ENCODE data around the gene ABI3BP.

The ABI3BP gene

DNA sequence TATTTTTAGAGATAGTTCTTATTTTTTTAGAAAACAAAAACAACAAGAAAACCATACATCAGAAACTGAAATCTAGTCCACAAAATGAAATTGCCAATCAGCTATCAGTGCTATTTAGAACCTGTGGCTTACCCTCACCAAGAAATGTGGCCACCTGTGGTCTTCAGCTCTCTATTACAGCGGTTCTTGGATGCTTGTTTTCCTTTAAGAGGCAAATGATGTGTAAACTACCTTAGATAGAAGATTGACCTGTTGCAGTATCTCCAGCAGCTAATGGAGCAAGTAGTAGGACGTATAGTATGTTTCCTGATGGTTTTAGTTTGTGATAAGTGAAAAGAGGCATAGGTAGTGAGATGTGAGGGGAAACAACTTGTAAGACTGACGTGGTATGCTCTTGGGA lies 262.7 kb downstream of the ABI3BP start:
- no peak for DNase-seq (ENCODE audit: low read depth in 3 of 3)

DNA sequence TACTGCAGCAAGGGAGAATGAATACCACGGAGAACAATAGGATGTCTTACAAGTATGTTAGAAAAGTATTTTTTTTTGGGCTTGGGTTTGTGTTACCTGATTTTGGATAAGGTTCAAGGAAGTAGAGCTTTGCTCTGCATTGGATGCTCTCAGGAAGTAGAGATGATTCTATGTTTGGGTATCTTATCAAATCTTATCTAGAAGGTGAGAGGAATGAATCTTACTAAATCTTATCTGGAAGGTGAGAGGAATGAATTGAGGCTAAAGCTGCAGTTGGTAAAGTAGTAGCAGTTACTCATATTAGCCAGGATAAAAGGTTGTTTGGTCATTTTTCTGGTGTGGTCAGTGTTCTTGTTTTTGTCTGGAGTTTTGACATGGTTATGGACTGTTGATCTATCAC lies 266.5 kb downstream of the ABI3BP start:
- no peak for DNase-seq (ENCODE audit: low read depth in 3 of 3)

DNA sequence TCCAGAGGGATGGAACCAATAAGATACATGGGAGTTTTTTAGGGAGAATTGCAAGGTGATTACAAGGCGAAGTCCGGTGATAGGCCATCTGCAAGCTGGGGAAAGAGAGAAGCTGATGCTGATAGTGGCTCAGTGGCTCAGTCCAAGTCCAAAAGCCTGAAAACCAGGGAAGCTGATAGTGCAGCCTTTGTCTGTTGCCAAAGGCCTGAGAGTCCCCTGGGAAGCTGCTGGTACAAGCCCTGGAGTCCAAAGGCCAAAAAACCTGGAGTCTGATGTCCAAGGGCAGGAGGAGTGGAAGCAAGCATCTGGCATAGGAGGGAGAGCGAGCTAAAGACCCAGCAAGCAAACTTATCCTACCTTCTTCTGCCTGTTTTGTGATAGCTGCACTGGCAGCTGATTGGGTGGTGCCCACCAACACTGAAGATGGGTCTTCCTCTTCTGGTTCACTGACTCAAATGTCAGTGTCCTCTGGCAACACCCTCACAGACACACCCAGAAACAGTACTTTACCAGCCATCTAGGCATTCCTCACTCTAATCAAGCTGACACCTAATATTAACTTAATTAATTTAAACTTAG lies 267.2 kb downstream of the ABI3BP start:
- DNase-seq (ENCODE audit: low read depth in 3 of 3), result no peak

DNA sequence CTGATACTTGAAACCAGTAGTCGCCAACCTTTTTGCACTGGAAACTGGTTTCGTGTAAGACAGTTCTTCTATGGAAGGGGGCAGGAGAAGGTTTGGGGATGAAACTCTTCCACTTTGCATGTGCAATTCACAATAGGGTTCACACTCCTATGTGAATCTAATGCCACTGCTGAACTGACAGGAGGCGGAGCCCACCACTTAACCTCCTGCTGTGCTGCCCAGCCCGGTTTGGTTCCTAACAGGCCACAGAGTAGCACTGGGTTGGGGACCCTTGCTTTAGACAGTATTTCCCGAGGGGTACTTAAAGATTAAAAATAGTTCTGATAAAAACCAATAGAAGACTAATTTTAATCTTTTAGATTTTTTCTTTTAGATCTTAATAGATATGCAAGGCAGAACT lies 272.8 kb downstream of the ABI3BP start:
- DNase-seq (ENCODE audit: low read depth in 3 of 3), result no peak

DNA sequence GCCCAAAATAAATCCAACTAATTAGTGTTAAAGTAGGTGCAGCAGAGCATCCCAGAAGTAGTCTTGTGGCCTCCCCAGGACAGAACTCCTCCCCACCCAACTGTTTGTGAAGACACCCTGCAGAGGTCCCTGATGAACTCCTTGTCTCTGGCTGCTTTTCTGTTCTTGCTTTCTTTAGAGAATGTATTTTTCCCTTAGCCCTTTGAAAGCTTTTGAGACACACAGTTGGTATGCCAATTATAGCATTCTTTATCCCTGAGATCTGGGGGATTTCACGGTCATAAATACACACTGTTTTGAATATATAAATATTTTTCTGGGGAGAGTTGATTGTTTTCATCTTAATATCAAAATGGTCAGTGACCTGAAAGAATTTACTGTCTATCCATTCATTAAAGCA lies 274.1 kb downstream of the ABI3BP start:
- DNase-seq (ENCODE audit: low read depth in 3 of 3), result no peak

DNA sequence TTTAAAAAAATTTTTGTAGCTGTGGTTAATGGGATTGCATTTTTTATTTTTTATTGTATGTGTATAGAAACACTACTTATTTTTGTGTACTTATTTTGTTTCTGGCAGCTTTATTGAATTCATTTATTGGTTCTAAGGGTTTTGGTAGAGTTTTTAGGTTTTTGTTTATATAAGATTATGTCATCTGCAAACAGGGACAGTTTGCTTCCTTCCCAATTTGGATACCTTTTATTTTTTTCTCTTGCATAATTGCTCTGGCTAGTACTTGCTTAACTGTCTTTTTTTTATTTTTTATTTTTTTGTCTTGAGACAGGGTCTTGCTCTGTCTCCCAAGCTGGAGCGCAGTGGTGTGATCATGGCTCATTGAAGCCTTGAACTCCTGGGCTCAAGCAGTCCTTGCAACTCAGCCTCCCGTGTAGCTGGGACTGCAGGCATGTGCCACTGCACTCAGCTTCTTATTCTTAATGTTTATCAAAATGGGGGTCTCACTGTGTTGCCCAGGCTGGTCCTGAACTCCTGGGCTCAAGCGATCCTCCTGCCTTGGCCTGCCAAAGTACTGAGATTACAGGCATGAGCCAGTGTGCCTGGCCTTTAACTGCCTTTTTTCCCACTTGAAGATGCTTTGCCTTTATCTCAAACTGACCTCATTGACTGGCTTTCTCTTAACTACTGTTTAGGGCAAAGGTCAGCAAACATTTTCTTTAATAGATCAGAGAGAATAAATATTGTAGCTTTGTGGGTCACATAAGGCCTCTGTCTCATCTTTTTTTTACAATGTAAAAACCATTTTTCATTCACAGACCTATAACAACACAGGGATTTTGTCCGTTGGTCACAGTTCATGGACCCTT lies 275.4 kb downstream of the ABI3BP start:
- DNase-seq (ENCODE audit: low read depth in 3 of 3), result no peak

DNA sequence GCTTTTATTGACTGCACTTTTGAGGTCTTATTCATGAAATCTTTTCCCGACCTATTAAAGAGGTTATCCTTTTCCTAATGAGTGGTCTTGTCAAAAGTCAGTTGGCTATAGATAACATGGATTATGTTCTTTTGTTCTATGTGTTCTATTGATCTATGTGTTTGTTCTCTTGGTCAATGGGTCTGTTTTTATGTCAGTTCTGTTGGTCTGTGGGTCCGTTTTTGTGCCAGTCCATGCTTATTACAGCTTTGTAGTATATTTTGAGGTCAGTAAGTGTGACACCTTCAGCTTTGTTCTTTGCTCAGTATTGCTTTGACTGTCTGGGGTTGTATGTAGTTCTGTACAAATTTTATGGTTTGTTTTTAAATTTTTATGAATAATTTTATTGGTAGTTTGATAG lies 276.2 kb downstream of the ABI3BP start:
- DNase-seq (ENCODE audit: low read depth in 3 of 3), result no peak

DNA sequence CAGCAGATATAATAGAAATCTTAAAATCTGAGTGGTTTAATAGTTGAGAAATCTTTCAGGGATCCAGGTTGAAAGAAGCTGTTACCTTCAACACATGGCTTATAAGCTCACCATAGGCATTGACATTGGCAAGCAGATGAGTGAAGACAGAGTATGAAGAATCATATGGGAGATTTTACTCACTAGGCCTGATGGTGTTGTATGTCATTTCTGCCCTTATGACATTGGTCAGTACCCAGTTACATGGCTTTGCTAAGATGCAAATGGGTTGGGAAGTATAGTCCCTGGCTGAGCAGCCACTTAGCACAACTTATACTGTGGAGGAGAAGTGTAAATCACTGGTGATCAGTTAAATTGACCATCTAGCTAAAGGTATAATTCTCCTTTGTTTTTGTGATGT lies 278.0 kb downstream of the ABI3BP start:
- DNase-seq (ENCODE audit: low read depth in 3 of 3), result no peak

DNA sequence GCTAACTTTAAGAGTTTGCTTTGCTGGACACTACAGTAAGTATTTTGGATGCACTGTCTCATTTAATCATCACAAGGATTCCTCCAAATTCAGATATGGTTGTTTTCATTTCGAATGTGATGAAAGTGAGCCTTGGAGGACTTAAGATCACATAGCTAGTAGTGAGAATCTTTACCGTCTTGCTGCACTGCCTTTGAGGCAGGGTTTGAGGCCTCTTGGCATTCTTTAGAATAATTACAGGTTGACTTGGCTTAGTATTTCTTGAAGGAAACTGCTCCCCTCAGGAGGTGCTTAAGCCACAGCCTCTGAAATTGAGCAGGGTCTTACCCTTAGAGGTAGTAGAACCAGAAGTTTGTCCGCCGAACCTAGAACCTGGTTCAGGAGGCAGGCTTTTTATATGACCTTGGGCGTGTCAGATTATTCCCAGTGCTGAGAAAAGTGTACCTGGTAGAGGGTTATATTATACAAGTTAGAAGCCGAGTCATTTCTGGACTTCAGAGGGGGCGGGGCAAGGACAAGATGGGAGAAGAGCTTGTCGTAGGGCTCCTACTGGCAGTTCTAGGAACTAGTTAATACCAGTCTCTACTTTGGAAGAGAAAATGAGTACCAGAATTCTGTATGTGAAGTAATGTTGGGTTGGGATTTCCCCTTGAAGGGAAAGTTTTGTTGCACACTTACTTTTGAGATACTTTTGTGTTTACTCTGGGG lies 282.8 kb downstream of the ABI3BP start:
- peak; percentile 24 to 48 (median 32) for DNase-seq (ENCODE audit: low read depth in 3 of 3)

DNA sequence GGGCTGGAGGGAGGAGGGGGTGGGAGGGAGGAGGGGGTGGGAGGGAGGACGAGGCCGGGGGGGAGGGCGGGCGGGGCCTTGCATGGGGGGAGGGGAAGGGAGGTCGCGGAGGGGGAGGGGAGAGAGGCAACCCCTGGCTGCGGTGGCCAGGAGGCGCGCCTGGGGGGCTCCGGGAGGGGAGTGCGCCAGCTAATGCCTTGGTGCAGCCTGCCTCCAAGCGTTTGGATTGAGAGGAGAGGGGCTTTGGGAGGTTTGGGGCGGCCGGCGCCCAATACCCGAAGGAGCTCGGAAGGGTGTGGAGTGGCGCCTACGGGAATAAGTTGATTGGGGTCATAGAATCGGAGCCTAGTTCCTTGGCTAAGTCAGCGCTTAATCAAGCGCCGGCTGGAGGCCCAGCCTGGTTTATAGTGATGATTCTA lies 283.4 kb downstream of the ABI3BP start:
- DNase-seq (ENCODE audit: low read depth in 3 of 3), result peak; percentile 10 to 18 (median 10)

DNA sequence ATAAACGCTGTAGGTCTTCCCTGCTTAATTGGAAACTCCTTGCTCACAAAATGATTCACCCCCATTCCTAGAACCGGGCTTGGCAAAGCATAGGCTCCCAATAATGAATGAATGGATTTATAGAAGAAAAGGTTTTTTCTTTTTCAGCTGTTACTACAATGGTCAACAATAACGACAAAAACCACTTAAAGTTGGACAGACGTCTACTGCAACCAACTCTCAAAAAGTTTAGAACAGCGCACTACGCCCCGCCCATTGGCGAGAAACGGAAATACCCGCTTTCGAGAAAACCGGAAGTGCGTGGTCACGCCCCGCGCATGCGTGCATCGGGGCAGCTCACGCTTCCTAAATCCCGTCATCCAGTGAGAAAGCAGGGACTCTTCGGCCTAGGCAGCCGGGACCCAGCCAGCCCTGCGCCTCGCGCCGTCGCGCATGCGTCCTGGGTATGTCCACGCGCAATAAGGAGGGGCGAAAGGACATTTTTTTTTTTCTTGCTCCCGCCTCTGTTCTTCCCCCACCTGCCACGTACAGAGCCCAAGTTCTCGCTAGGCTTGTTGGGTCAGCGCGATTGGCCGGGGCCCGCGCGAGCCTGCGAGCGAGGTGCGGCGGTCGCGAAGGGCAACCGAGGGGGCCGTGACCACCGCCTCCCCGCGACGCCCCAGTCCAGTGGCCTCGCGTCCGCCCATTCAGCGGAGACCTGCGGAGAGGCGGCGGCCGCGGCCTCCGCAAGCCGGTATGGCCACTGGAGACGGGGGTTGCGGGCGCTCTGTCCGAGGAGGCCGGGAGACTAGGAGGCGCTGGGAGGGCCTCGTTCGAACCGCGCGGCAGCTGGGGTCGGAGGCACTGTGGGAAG lies 284.0 kb downstream of the ABI3BP start, which contains the start of gene TFG:
Gene TFG (plus strand): TSS at position 506 of the 853 bp plus-strand sequence. CDS start 4,192 bp downstream, outside the sequence.
- peak; percentile 93 to 96 (median 93) for DNase-seq (ENCODE audit: low read depth in 3 of 3)

DNA sequence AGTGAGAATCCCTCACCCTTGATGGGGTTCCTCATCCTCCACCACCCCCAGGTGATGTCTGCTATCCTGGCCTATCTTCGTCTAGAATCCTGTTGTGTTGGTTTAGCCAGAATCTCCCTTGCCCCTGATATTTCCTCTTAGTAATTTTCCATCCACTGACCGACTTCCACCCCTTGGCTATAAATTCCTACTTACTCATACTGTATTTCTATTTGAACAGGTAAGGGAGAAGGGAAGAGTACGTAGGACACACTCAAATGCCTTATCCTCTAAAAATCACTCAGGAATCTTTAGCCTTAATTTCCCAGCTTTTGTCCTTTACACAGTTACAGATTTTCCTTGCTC lies 284.6 kb downstream of the ABI3BP start:
- no peak for DNase-seq (ENCODE audit: low read depth in 3 of 3)

DNA sequence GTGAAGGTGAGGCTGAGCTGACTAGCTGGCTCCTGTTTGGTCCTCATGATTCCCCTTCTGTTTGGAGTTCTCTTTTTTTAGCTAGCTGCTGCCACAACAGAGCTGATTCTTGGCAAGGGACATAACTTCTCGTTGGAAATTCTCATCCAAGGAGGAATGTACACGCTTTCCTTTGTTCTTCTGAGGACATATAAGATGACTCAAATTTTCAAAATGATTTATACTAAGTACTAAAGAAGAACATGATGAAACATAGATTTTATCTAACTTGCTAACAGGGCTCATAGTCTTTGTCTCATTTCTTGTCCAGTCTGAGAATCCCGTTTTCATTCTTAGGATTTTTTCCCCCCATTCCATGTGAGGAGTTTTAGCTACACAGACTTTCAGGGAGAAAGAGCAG lies 286.9 kb downstream of the ABI3BP start:
- DNase-seq (ENCODE audit: low read depth in 3 of 3), result no peak

DNA sequence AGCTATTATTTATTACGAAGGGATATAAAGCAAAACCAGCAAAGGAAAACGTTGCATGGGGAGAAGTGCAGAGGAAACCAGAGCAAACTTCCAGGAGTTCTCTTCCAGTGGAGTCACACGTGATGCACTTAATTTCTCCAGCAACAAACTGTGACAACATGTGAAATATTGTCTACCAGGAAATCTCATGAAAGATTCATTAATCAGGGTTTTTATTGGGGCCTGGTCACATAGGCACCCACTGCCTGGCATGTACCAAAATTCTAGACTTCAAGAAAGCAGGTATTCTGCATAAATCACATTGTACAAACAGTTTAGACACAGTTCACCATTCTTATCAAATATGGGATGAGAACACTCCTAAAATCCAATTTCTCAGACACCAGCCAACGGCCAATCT lies 289.4 kb downstream of the ABI3BP start:
- DNase-seq (ENCODE audit: low read depth in 3 of 3), result no peak

DNA sequence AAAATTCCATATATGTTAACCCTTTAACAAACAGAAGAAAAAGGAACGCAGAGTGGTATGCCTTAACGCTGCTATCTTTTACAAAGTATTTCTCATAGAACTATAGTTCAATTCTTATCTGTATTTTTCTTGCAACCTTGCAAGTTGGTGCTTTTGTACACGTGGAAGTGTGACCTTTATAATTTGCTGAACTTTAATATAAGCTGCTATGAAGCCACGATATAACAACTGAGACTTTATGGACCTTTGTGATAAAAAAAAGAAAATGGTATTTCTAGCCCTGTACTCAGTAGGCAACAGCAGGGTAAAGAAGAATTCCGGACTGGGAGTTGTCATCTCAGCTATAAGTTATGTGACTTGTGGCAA lies 290.3 kb downstream of the ABI3BP start:
- no peak for DNase-seq (ENCODE audit: low read depth in 3 of 3)

DNA sequence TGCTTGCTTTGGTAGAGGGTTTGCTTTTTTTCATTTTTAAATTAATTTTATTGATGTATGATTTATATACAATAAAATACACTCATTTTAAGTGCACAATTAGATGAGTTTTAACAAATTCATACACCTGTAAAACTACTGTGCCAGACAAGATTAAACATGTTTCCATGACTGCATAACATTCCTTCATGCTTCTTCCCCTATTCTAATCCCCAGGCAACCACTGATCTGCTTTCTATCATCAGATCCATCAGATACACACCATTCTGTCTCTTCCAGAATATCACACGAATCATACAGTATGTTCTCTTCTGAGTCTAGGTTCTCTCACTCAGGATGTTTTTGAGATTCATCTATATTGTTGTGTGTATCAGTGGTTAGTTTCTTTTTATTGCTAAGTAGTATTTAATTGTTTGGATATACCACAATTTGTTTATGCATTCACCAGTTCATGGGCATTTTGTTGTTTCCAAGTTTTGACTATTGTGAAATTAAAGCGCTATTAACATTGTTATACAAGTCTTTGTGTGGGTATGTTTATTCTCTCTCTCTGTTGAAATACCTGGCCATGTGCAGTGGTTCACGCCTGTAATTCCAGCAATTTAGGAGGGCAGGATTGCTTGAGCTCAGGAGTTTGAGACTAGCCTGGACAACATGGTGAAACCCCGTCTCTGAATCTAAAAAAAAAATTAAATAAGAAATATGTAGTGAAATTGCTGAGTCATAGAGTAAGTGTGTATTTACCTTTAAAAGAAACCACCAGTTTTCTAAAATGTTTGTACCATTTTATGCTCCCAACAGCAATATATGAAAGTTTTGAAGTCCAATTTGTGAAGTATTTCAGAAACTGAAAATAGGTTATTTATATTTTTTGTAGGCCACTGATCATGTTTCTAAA lies 290.9 kb downstream of the ABI3BP start:
- no peak for DNase-seq (ENCODE audit: low read depth in 3 of 3)

DNA sequence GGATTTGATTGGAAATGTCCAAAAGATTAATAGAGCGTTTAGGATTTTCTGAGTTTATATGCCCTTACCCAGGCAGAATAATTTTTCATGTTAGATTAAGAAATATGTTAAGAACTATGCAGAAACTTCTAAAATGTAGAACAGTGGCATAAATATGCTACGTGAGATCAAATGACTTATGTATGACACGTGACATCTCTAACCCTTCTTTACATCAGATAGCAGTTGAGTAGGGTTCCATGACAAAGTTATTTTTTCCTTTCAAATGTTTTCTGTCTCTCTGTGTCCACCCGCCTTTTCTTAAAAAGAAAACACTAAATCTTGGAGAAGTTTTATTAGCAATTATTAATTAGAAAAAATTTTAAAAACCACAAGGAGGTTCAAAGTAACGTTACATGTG lies 292.5 kb downstream of the ABI3BP start:
- no peak for DNase-seq (ENCODE audit: low read depth in 3 of 3)
